Pulmonary artery endothelial cell (primary cell): ENCODE data around the gene PGAP2. TPM values are rescaled to one million over a fixed set of nuclear protein-coding genes. Genes with fewer than 3 reads are reported as not detected.
"Not testable (repeated sequence)": the region's sequence is repeated elsewhere in the genome, so short reads cannot be mapped to it uniquely, and the experiment has no call there.

Experiments
- DNase-seq: peaks from one replicate; pipeline ENCODE4 v3.0.0-alpha.2; 2011; ENCODE audit warnings: low read depth, low spot score
- total RNA-seq: library from RNA; depleted of rRNA; stranded (reverse); fragments of >200 nt; gene quantifications from 2 replicates; pipeline ENCODE4 v1.2.3, GENCODE V29; 2014

Gene PGAP2
- total RNA-seq, 1 donor from 2014 or later = 10.9 TPM

- DNase-seq = no peak
Measured at GRCh38 chr11:3803726-3804495, 4.4 kb upstream of the PGAP2 start.

GRCh38 chr11:3808861-3809623 is 682 bp downstream of the PGAP2 start:
- DNase-seq = no peak

DNA sequence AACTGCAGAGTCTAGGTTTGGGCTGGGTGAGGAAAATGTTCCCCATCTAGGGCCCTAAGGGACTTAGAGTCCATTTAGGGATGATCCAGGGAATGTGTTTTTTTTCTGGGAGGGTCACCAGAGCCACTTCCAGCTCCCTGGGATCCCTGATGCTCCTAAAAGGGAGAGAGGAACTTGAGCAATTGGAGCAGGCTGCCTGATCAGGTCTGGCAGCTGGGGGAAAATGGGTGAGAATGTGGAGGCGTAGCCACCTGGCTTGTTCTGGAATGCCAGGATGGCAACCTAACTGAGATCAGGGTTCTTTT is 1.2 kb downstream of the PGAP2 start:
- no peak for DNase-seq

- DNase-seq = no peak
Measured at GRCh38 chr11:3810446-3810845, 2.1 kb downstream of the PGAP2 start.

DNA sequence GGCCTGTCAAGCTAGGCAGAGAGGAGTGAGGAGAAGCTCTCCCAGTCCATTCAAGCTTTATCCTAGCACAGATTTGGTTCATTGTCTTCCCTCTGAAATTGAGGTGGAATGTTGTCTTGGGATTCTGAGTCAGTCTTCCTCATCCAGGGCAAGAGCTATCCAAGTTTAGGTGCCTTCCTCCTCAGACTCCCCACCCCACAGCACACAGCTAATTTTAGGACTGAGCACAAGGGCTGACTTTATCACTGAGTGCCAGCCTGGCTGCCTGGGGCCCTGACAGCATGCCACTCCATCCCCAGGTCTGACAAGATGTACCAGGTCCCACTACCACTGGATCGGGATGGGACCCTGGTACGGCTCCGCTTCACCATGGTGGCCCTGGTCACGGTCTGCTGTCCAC is 2.6 kb downstream of the PGAP2 start:
- no peak for DNase-seq

DNA sequence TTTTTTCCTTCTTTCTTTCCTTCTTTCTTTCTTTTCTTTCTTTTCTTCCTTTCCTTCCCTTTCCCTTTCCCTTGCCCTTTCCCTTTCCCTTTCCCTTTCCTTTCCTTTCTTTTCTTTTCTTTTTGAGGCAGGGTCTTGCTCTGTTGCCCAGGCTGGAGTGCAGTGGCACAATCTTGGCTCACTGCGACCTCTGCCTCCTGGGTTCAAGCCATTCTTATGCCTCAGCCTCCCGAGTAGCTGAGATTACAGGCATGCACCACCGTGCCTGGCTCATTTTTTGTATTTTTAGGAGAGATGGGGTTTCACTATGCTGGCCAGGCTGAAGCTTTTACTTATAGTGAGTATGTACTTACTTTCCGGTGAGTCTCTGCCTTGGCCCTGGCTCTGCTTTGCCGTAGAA is 6.5 kb downstream of the PGAP2 start:
- DNase-seq = not testable (repeated sequence)

GRCh38 chr11:3815845-3816244 is 7.5 kb downstream of the PGAP2 start:
- DNase-seq = no peak

GRCh38 chr11:3816673-3817072 is 8.3 kb downstream of the PGAP2 start:
- DNase-seq = no peak

DNA sequence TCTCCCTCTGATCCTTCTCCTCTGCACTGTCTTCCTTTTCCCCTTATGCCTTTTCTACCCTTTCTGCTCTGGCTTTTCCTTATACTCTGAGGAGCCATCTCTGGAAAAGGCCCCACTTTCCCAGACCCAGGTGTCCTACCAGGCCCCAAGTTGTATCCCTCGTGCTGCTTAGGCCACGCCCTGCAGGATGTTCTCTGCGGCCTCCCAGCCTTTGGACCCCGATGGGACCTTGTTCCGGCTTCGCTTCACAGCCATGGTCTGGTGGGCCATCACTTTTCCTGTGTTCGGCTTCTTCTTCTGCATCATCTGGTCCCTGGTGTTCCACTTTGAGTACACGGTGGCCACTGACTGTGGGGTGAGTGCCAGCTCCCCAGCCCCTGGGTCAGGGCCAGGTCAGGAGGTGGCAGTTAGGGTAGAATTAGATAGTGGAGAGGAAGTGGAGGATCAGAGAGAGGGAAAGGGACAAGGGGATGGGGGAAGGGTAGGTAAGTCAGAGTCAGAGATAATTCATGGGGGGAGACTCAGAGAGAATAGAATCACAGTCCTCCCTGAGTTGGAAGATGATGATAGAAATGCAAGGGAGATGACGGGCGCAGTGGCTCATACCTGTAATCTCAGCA is 8.9 kb downstream of the PGAP2 start:
- DNase-seq = no peak

- DNase-seq = no peak
Measured at GRCh38 chr11:3820971-3821370, 12.6 kb downstream of the PGAP2 start.

- no peak for DNase-seq
Measured at GRCh38 chr11:3822312-3822711, 14.0 kb downstream of the PGAP2 start.

DNA sequence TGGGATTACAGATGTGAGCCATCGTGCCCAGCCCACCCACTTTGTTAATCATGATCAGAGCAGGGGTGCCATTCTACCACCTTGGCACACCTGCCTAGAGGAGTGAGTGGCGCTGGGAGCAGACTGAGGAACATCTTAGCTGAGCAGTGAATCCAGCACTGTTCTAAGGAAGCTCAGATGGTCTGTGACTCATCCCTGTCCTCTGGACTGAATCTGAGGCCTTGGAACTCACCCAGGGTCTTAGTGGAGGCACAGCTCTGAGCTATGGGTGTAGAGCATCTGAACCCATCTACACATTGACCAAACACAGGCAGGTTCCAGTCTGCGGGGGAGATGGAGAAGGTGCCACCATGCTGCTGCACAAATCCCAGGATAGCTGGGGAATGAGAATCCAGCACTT is 14.9 kb downstream of the PGAP2 start:
- DNase-seq = no peak

DNA sequence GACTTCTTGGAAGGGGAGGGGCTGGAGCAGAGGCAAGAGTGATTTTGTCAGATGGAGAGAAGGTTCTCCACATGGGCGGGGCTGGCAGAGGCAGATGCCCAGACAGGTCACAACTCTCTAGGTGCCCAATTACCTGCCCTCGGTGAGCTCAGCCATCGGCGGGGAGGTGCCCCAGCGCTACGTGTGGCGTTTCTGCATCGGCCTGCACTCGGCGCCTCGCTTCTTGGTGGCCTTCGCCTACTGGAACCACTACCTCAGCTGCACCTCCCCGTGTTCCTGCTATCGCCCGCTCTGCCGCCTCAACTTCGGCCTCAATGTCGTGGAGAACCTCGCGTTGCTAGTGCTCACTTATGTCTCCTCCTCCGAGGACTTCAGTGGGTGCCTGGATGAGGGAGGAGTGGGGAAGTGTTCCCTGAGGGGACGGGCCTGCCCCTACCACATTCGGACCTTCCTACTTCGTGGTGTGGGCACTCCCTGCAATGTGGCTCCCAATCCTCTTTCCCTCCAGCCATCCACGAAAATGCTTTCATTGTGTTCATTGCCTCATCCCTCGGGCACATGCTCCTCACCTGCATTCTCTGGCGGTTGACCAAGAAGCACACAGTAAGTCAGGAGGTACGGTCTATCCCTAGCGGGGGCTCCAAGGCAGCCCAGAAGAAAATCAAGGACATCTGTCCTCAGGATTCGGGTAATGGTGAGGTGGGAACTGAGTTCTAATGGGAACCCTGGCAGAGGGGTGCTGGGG is 15.6 kb downstream of the PGAP2 start:
- DNase-seq = no peak

DNA sequence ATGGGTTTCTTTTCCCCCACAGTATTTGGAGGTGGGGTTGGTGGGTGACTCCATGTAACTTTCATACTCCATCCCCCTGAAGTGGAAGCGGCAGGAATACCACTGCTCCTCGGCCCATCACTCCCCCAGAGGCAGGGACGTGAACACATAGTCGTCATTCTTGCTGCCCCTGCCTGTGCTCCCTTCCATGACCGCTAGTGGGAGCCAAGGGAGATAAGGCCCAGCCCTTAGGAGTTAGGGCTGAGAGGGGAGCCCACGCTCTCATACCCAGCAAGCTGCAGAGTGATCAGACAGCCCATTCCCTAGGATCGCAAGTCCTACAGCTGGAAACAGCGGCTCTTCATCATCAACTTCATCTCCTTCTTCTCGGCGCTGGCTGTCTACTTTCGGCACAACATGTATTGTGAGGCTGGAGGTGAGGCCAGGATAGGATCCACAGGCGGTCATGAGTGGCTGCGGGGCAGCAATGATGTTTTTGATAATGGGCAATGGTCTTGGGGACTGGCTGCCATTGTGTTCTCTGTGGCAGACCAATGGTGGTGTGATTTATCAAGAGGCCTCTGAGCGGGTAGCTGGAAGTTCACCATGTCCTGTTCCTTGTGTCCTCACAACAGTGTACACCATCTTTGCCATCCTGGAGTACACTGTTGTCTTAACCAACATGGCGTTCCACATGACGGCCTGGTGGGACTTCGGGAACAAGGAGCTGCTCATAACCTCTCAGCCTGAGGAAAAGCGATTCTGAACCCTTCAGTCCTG is 16.5 kb downstream of the PGAP2 start:
- no peak for DNase-seq

- DNase-seq = no peak
Measured at GRCh38 chr11:3825473-3826154, 17.3 kb downstream of the PGAP2 start.

DNA sequence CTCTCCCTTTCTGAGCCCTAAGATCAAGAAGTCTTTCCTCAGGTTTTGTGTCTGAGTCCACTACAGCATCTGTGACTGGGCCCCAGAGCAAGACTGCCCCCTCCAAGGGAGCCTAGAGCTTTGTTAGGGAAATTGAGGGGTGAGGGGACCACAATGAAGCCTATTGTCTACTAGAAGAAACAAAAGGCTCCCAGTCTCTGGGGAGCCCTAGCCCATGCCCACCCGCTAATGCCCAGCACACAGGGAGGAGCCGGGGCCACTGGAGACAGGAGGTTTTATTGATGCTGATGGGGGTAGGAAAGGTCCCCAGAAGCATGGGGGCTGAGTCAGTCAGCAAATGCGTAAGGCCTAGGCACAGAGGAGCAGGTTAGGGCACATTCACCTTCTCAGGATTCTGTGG is 18.4 kb downstream of the PGAP2 start:
- DNase-seq = no peak

GRCh38 chr11:3827434-3828186 is 19.2 kb downstream of the PGAP2 start:
- DNase-seq = no peak

- no peak for DNase-seq
Measured at GRCh38 chr11:3830088-3830487, 21.7 kb downstream of the PGAP2 start.

GRCh38 chr11:3830730-3831129 is 22.4 kb downstream of the PGAP2 start:
- no peak for DNase-seq
